ENCODE results near the gene CCZ1. TPM values are rescaled to one million over a fixed set of nuclear protein-coding genes. Genes with fewer than 3 reads are reported as not detected.
"Not testable (repeated sequence)": the region's sequence is repeated elsewhere in the genome, so short reads cannot be mapped to it uniquely, and the experiment has no call there.

CCZ1 gene
- total RNA-seq, 1 donor from 2014 or later: 85.2 TPM

DNA sequence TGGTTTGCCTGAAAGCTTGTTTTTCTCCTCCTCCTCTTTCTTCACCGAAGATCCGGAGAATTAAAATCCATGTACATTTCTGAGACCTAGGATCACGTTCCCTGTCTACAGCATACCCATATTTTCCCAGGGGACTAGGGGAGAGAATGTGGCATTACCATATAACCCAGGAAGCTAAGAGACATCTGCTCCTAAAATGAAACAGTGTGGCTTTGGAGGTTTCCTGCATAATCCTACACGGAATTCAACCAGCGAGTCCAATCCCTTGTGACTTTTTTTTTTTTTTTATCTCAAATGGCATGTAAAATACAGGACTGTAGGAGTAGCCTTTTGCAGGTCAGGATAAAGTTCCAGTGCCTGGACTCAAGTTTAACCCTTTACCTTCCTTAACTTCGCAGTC lies 10.3 kb downstream of the CCZ1 start:
- not testable (repeated sequence) for DNase-seq (ENCODE audit: low spot score)

DNA sequence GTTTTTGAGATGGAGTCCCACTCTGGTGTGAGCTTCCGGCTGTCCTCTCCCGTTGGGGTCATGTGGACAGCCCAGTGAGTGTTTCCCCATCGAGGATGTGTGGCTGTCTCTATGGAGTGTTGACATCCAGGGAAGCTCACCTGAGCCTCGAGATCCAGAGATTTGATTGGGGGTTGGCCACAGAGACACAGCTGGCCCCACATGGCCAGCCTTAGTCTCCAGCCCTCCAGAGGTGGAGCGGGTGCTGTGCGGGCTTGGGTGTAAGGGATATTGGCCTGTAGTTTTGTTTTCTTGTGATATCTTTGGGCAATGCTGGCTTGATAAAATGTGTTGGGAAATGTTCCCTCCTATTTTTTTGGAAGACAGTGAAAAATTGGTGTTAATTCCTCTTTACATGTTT lies 18.0 kb downstream of the CCZ1 start:
- not testable (repeated sequence) for DNase-seq (ENCODE audit: low spot score)

GRCh38 chr7:5924180-5924579 lies 25.6 kb downstream of the CCZ1 start:
- DNase-seq (ENCODE audit: low spot score): not testable (repeated sequence)

DNA sequence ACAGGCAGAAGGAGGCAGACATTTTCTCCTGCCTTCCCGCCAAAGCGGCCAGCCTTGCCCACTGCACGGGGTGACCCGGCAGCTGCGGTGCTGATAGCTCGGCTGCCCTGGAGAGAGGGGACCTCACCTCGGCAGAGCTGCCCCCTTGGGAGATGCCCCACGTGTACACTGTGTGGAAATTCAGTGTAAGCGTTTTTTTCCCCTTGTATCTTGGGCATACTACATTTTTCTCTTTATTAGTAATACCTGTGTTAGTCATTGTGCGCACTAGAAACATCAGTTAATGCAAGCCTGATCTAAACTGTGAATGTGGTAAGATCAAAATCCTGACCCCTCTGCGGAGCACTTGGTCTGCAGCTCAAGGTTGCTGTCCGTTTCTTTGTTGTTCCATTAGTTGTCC lies 26.1 kb downstream of the CCZ1 start:
- not testable (repeated sequence) for DNase-seq (ENCODE audit: low spot score)

DNA sequence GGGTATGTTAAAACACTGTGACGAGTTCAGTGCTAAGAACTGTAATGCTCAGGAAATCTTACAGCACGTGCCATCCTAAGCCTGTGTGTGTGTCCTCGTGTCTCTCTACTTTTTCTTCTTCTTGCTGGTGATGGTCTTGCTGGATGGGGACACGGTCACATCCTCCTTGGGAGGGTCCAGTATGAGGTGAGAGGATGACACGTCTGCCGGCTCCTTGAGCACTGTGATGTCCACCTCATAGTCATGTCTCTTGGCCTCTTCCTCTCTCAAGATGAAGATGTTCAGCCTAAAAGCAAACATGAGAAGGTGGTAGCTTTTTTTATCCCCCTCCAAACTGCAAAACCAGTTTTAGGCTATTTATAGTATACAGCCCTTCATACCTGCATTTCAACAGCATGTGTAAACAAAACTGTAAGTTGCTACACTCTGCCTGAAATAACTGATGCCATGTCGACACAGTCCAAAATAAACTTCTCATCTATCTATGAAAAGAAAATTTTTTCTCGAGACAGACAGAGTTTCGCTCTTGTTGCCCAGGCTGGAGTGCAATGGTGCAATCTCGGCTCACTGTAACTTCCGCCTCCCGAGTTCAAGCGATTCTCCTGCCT lies 27.8 kb downstream of the CCZ1 start:
- DNase-seq (ENCODE audit: low spot score): not testable (repeated sequence)

DNA sequence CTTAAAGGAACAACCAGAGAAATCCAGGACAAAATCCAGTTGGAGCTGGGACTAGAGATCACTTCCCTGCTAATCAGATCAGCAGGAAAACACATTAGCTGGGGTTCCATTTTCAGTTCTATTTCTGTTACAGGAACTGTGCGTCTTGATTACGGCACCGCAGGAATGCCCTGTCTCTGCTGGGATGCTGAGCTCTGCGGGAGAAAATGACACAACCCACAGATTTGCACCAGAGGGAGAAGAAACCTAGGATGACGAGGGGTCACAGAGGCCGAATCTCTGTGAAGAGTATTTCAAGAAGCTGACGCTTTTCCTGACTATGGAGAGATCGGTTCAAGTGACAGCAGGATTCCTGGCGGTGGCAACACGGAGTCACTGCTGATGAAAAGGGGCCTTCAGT lies 31.8 kb downstream of the CCZ1 start:
- DNase-seq (ENCODE audit: low spot score): not testable (repeated sequence)

GRCh38 chr7:5931250-5931649 lies 32.7 kb downstream of the CCZ1 start:
- peak; percentile 43 for DNase-seq (ENCODE audit: low spot score)

DNA sequence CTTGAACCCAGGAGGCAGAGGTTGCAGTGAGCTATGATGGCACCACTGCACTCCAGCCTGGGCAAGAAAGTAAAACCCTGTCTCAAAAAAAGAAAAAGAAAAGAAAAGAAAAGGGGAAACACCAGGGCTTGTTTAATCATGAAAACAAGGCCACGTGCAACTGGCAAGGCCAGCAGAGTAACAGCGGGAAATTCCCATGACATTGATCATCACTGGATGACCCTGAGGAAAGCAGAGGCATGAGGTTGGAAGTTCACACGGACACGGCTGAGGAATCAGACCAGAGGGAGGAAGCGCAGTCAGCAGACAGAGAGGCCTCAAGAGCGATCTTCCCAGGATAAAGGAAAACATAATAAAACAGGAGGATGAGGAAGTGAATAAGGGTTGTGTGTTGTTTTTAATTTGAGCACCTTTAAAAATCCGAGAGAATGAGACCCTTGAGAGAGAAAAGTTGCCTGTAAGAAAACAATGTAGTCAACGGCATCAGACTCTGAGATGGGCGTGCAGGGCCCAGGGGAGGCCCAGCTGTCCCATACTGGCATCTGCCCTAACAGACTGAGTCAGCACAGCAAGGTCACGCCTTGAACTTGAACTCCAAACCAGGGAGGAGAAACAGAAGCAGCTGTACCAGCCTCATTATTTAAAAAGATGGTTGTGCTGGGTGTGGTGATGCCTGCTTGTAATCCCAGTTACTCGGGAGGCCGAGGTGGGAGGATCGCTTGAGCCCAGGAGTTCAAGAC lies 33.5 kb downstream of the CCZ1 start:
- not testable (repeated sequence) for DNase-seq (ENCODE audit: low spot score)

GRCh38 chr7:5934945-5935450 lies 36.5 kb downstream of the CCZ1 start:
- not testable (repeated sequence) for DNase-seq (ENCODE audit: low spot score)

DNA sequence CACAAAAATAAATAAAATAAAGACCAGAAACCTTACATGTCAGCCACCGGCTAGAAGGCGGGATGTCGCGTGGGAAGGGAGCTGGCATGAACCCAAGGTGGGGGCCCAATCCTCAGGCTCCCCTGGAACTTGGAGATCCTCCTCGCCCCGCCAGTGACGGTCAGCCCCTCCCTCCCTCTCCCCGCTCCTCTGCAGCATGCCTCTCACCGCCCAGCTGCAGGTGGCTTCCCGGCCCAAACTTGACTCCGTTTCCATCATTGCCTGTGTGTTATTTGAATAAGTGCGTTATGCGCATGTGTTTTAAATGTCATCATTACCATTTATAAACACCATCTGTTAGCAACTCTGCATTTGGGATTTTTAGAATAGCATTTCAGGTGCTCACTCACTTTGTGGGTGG lies 64.7 kb downstream of the CCZ1 start:
- not testable (repeated sequence) for DNase-seq (ENCODE audit: low spot score)

DNA sequence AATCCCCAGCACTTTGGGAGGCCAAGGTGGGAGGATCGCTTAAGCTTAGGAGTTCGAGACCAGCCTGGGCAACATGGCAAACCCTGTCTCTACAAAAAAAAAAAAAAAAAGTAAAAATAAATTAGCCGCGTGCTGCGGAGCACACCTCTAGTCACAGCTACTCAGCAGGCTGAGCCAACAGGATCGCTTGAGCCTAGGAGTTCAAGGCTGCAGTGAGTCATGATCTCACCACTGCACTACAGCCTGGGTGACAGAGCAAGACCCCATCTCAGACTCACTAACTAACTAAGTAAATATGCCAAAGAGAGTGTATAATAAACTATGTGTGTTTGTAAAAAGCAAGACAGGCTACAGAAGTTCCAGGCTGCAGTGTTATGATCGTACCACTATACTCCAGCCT lies 65.3 kb downstream of the CCZ1 start:
- not testable (repeated sequence) for DNase-seq (ENCODE audit: low spot score)

- DNase-seq (ENCODE audit: low spot score): not testable (repeated sequence)
Measured at GRCh38 chr7:5970347-5970911, 71.9 kb downstream of the CCZ1 start, which contains the start of gene RSPH10B. Gene RSPH10B, minus strand, starts transcription at chr7:5970689. Its CDS starts 3,573 bp downstream, at chr7:5967116.

DNA sequence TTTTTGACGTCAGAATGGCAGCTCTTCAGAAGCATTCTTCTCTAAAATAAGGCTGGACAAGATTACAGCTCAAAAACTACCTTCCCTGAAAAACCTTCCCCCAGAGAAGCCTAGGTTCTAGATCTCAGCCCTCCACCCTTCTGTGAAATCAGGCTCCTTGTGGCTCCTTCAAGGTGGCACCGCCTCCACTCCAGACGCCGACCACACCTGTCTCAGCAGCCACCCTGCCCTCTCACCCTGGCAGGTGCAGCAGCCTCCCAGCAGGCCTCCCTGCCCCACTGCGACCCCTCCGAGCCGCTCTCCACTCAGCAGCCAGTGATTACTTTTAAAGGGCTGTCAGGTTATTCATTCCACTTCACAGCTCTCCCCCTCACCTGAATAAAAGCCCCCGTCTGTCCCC lies 75.0 kb downstream of the CCZ1 start:
- not testable (repeated sequence) for DNase-seq (ENCODE audit: low spot score)

Other genes with a start within 250 kb of the CCZ1 start
- gene RNF216, start 117.1 kb upstream of the CCZ1 start, total RNA-seq: 40.8 TPM
- 0.60 TPM for gene OCM, start 17.9 kb upstream of the CCZ1 start, total RNA-seq
- 0.44 TPM for gene RSPH10B, start 72.0 kb downstream of the CCZ1 start, total RNA-seq
- 16.4 TPM for gene PMS2, start 110.3 kb downstream of the CCZ1 start, total RNA-seq
- gene AIMP2, start 110.5 kb downstream of the CCZ1 start, total RNA-seq: 36.7 TPM
- gene ANKRD61, start 132.6 kb downstream of the CCZ1 start, total RNA-seq: not detected
- 68.0 TPM for gene EIF2AK1, start 160.4 kb downstream of the CCZ1 start, total RNA-seq
- 14.4 TPM for gene USP42, start 206.2 kb downstream of the CCZ1 start, total RNA-seq

Data from ureter (tissue), 1 donor.